Measurements from ENCODE around the gene FAM131C.

FAM131C gene

GRCh38 chr1:16072095-16072494 is 1.4 kb downstream of the FAM131C start:
- TF ChIP-seq CTCF (conservative IDR thresholded peaks at IDR 0.05; ENCODE audit: low read depth, low read length): no peak
- no peak for DNase-seq (ENCODE audit: low read depth)
- no peak overlapping the region for H3K4me3 ChIP-seq (ENCODE audit: low read depth, low read length)

- H3K4me3 ChIP-seq (ENCODE audit: low read depth, low read length): no peak overlapping the region
- DNase-seq (ENCODE audit: low read depth): no peak
- TF ChIP-seq CTCF (conservative IDR thresholded peaks at IDR 0.05; ENCODE audit: low read depth, low read length): no peak
Observed at GRCh38 chr1:16071614-16072013, 1.8 kb downstream of the FAM131C start.

- no peak overlapping the region for H3K4me3 ChIP-seq (ENCODE audit: low read depth, low read length)
- no peak for DNase-seq (ENCODE audit: low read depth)
- TF ChIP-seq CTCF (conservative IDR thresholded peaks at IDR 0.05; ENCODE audit: low read depth, low read length): no peak
Observed at GRCh38 chr1:16070640-16071355, 2.7 kb downstream of the FAM131C start.

- TF ChIP-seq CTCF (conservative IDR thresholded peaks at IDR 0.05; ENCODE audit: low read depth, low read length): no peak
- H3K4me3 ChIP-seq (ENCODE audit: low read depth, low read length): no peak overlapping the region
- DNase-seq (ENCODE audit: low read depth): no peak
Observed at GRCh38 chr1:16068356-16069270, 4.8 kb downstream of the FAM131C start.

- TF ChIP-seq CTCF (conservative IDR thresholded peaks at IDR 0.05; ENCODE audit: low read depth, low read length): no peak
- H3K4me3 ChIP-seq (ENCODE audit: low read depth, low read length): no peak overlapping the region
- DNase-seq (ENCODE audit: low read depth): no peak
Observed at GRCh38 chr1:16067933-16068332, 5.5 kb downstream of the FAM131C start.

GRCh38 chr1:16067127-16067768 is 6.2 kb downstream of the FAM131C start:
- no peak for TF ChIP-seq CTCF (conservative IDR thresholded peaks at IDR 0.05; ENCODE audit: low read depth, low read length)
- H3K4me3 ChIP-seq (ENCODE audit: low read depth, low read length): no peak overlapping the region
- DNase-seq (ENCODE audit: low read depth): no peak

All from choroid plexus epithelial cell (primary cell).